Naive thymus-derived CD8-positive, alpha-beta T cell (primary cell): ENCODE results near the gene ALK. TPM values are rescaled to one million over a fixed set of nuclear protein-coding genes. Genes with fewer than 3 reads are reported as not detected.

Experiments
- ATAC-seq, 2 donors: fragments of 150-1000 bp; cut with Tn5 transposase in 1 of 2; sonication (Bioruptor Pico), chemical (Tn5 transposase) in 1 of 2; 1 replicate in 1 of 2; 2 replicates in 1 of 2; pipeline ENCODE4 v1.10.0; 2021; ENCODE audit warnings: mild to moderate bottlenecking in 2 of 2, moderate library complexity in 2 of 2
- POLR2A ChIA-PET: fragments of 350-600 bp; sonication (Branson Sonifier 250); formaldehyde crosslinking; loops from one replicate; lab custom pipeline; 2021; ENCODE audit warnings: antibody characterized with exemption; lab: Charles Lee
- DNase-seq, 10 donors: peaks; one replicate each; pipeline versions ENCODE4 v3.0.0 to v3.0.0-alpha.2; 2020 to 2022
- H3K27ac Mint-ChIP-seq, 10 donors: one replicate each; pipeline ENCODE4 v1.8.0; 2020 to 2022; ENCODE audit warnings: mild to moderate bottlenecking in 10 of 10, mixed read lengths in 10 of 10, moderate library complexity in 4 of 10, inconsistent platforms in 1 of 10
- H3K27me3 Mint-ChIP-seq, 5 donors: one replicate each; pipeline ENCODE4 v1.8.0; 2021 to 2022; ENCODE audit warnings: mixed read lengths in 5 of 5
- H3K36me3 Mint-ChIP-seq, 3 donors: one replicate each; pipeline ENCODE4 v1.8.0; 2020 to 2022; ENCODE audit warnings: mixed read lengths in 3 of 3, mild to moderate bottlenecking in 2 of 3, inconsistent platforms in 1 of 3
- H3K4me1 Mint-ChIP-seq, 4 donors: one replicate each; pipeline ENCODE4 v1.8.0; 2021 to 2022; ENCODE audit warnings: mixed read lengths in 4 of 4
- H3K4me3 Mint-ChIP-seq, 10 donors: one replicate each; pipeline ENCODE4 v1.8.0; 2020 to 2022; ENCODE audit warnings: mild to moderate bottlenecking in 10 of 10, mixed read lengths in 10 of 10, moderate library complexity in 6 of 10, inconsistent platforms in 1 of 10
- H3K9me3 Mint-ChIP-seq, 9 donors: one replicate each; pipeline ENCODE4 v1.8.0; 2020 to 2022; ENCODE audit warnings: mixed read lengths in 9 of 9, mild to moderate bottlenecking in 3 of 9, inconsistent platforms in 1 of 9, moderate library complexity in 1 of 9
- polyA plus RNA-seq, 3 donors: library from polyadenylated mRNA; unstranded; fragments of 300-500 nt; fragmentation: Illumina TruSeq; gene quantifications; one replicate each; pipeline ENCODE4 v1.2.3, GENCODE V29; 2021
- total RNA-seq, 8 experiments: library from RNA in 2 of 8; stranded (reverse) in 2 of 8; gene quantifications; one replicate each; pipeline ENCODE4 v1.2.3 and lab custom pipeline; 2021 to 2026

The ALK gene
- total and polyA plus RNA-seq, 5 experiments from 2014 or later: 0.10 TPM; not detected in 4

DNA sequence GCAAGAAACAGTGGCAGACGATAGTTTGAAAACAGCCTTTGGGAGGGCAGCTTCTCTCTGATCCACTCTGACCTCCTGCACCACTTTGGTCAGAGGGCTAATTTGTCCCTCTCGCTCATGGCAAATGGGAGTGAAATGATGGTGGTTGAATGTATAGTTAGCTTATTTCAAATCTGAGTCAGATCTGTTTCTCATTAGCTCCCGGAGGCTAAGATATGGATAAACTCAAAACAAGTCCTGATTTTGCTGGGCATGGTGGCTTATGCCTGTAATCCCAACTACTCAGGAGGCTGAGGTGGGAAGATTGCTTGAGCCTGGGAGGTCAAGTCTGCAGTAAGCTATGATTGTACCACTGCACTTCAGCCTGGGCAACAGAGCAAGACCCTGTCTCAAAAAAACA is 145.0 kb downstream of the ALK start:
- DNase-seq (no peak), ATAC-seq (no peak)
- POLR2A ChIA-PET: no interaction called here
- Mint-ChIP-seq H3K27ac (no peak overlapping the region), H3K4me3 (no peak overlapping the region), H3K9me3 (peaks cover 0 to 2% (median 0%) of the 10 kb centered on the region in 9 donors), H3K4me1 (no peaks in the 10 kb centered on the region), H3K36me3 (no peaks in the 10 kb centered on the region), H3K27me3 (peaks cover 3 to 38% (median 9%) of the 10 kb centered on the region in 5 donors)

DNA sequence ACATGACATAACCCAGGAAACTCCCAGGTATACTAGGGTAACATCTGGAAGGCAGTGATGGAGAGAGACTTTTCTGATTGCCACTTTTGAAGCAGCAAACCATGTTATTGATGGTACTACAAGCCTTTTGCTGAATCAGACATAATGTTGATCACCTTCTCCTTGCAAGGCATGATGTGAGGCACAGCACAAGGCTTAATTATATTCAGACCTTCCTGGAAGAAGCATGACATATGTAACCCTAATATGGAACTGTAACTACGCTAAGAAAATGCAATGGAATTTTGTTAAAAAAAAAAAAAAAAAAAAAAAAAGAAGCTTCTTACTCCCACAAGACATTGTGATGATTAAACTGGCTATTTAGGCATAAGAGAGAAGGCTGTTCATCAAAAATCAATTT is 145.4 kb downstream of the ALK start:
- no peak overlapping the region for H3K4me3 Mint-ChIP-seq
- ATAC-seq (no peak), DNase-seq (no peak)
- peaks cover 0 to under 1% (median 0%) of the 10 kb centered on the region in 4 donors for H3K4me1 Mint-ChIP-seq
- H3K36me3 Mint-ChIP-seq: no peaks in the 10 kb centered on the region
- peaks cover 5 to 42% (median 9%) of the 10 kb centered on the region in 5 donors for H3K27me3 Mint-ChIP-seq
- POLR2A ChIA-PET: no interaction called here
- H3K27ac Mint-ChIP-seq: no peak overlapping the region
- peaks cover 0 to 2% (median 0%) of the 10 kb centered on the region in 9 donors for H3K9me3 Mint-ChIP-seq

DNA sequence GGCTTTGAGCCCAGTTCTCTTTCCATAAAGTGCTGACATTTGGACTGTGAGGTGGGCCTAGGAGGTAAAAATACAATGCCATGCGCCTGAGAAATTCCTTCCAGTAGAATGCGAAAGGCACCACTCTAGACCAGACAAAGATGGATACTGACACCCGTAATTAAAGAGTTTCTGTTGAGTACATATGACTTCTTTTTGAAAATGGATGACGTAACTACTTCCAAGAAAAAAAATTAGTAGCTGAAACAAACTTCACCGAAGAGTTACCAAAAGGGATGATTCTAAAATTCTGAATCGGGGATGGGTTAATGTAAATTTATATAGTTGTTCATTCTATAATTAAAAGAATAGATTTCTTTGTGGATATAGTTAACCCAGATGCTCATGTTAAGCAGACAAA is 146.8 kb downstream of the ALK start:
- ATAC-seq (no peak), DNase-seq (no peak)
- H3K9me3 Mint-ChIP-seq: peaks cover 0 to 2% (median 0%) of the 10 kb centered on the region in 9 donors
- no peak overlapping the region for H3K4me3 Mint-ChIP-seq
- H3K36me3 Mint-ChIP-seq: no peaks in the 10 kb centered on the region
- no peak overlapping the region for H3K27ac Mint-ChIP-seq
- peaks cover 0 to 3% (median 0%) of the 10 kb centered on the region in 4 donors for H3K4me1 Mint-ChIP-seq
- peaks cover 8 to 51% (median 9%) of the 10 kb centered on the region in 5 donors for H3K27me3 Mint-ChIP-seq
- POLR2A ChIA-PET: no interaction called here

DNA sequence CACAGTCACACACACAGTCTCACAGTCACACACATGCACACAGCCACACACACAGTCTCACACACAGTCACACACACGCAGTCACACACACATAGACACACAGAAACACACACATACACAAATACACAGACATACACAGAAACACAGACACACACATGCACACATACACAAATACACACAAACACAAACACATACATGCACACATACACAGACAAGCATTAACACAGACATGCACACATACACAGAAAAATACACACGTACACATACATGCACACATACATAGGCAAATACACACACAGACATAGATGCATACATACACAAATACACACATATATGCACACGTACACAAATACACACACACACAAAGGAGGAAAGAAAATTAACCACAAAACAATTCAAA is 150.5 kb downstream of the ALK start:
- no peak overlapping the region for H3K4me3 Mint-ChIP-seq
- no peaks in the 10 kb centered on the region for H3K36me3 Mint-ChIP-seq
- POLR2A ChIA-PET: no interaction called here
- no peak overlapping the region for H3K27ac Mint-ChIP-seq
- H3K4me1 Mint-ChIP-seq: peaks cover 0 to 3% (median 0%) of the 10 kb centered on the region in 4 donors
- no peaks in the 10 kb centered on the region for H3K9me3 Mint-ChIP-seq
- peaks cover 11 to 34% (median 14%) of the 10 kb centered on the region in 5 donors for H3K27me3 Mint-ChIP-seq
- DNase-seq (no peak), ATAC-seq (no peak)

DNA sequence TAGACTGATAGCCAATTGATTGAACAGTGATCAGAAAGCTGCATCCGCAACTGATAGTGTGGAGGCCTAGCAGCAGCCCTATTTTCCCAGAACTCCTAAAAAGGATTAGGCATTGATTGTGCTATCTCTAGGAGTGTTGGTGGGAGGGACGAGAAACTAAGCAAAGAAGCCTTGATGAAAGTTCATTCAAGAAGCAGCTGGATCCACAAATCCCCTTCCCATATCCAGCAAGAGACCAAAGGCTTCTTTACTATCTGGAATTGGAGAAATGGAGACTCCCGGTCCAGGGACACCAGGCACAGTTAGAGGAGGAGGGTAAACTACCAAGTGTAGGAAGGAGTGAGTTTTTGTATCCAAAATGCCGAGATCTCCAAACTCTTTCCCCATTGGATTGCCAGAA is 151.5 kb downstream of the ALK start:
- peaks cover 11 to 30% (median 14%) of the 10 kb centered on the region in 5 donors for H3K27me3 Mint-ChIP-seq
- ATAC-seq (no peak), DNase-seq (no peak)
- no peak overlapping the region for H3K4me3 Mint-ChIP-seq
- no peaks in the 10 kb centered on the region for H3K36me3 Mint-ChIP-seq
- peaks cover 0 to 3% (median 0%) of the 10 kb centered on the region in 4 donors for H3K4me1 Mint-ChIP-seq
- no peaks in the 10 kb centered on the region for H3K9me3 Mint-ChIP-seq
- H3K27ac Mint-ChIP-seq: no peak overlapping the region
- POLR2A ChIA-PET: no interaction called here

DNA sequence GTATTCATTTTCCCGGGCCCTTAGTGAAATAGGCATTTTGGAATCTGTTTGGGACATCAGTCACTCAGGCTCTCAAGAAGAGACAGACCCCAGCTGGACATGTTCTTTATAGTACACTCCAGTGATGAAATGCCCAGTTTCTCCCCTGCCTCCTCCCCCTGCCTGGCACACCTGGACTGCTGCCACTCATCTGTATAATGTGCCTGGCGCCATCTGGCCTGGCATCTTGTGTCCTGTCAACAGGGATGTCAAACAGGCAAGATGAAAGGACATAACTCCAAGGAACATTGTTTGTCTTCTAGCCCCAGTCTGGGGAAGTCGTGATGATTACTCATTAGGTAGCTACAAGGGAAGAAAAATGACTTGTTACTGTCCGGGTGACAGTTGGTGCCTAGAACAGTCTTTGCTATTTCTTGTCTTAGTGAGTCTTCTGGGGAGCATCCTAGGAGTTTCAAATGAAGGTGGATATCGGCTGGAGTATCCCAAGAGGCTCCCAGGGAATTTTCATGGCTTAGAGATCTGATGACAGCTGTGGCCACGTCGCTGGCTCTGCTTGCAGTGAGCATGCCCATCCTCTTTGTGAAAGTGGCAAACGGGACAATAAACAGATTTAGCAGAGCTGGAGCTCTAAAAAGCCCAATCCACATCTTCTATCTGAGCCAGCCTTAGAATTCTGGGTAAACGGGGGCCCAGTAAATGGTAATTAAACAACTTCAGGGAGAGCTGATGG is 153.6 kb downstream of the ALK start:
- no peak overlapping the region for H3K4me3 Mint-ChIP-seq
- peaks cover 5 to 18% (median 11%) of the 10 kb centered on the region in 5 donors for H3K27me3 Mint-ChIP-seq
- no peak for ATAC-seq
- H3K4me1 Mint-ChIP-seq: peaks cover 0 to 3% (median 0%) of the 10 kb centered on the region in 4 donors
- H3K9me3 Mint-ChIP-seq: no peaks in the 10 kb centered on the region
- H3K27ac Mint-ChIP-seq: no peak overlapping the region
- no peak for DNase-seq
- POLR2A ChIA-PET: no interaction called here
- H3K36me3 Mint-ChIP-seq: no peaks in the 10 kb centered on the region

DNA sequence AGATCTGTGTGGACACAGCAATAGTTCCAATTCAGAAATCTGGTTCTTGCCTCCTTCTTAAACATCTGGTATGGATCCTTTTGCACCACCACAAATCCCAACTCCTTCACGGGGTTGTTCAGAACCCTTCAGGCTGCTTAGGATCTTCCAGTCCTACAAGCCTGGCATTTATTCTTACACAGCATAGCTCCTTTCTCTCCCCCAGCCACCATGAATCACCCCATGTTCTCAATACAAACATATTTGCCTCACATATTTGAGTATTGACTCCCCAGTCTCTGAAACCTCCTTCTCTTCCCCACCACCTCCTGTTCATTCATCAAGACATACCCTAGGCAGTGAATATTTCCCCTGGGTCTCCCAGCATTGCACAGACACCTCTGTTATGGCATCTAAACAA is 155.2 kb downstream of the ALK start:
- Mint-ChIP-seq H3K9me3 (no peaks in the 10 kb centered on the region), H3K27ac (no peak overlapping the region), H3K4me3 (no peak overlapping the region), H3K4me1 (peaks cover 0 to 3% (median 0%) of the 10 kb centered on the region in 4 donors), H3K27me3 (peaks cover 6 to 18% (median 11%) of the 10 kb centered on the region in 5 donors), H3K36me3 (no peaks in the 10 kb centered on the region)
- ATAC-seq (no peak), DNase-seq (no peak)
- POLR2A ChIA-PET: no interaction called here

DNA sequence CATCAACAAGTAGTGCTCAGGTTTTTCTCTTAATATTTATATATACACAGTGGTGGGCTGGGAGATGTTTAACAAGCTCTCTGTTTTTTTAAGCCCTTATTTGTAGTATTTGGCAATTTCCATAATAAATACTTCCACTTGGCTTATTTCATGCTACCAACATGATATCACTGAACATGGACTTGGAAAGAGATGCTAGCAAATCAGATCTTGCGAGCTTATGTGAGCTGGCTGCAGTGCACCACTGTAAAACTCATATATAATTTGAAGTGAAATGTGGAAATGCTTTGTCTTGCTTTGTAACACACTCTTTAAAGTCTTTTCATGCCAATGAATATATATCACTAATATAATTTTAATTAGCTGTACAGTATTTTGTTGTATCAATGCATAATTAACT is 155.7 kb downstream of the ALK start:
- DNase-seq (no peak), ATAC-seq (no peak)
- H3K36me3 Mint-ChIP-seq: no peaks in the 10 kb centered on the region
- H3K4me1 Mint-ChIP-seq: no peaks in the 10 kb centered on the region
- POLR2A ChIA-PET: no interaction called here
- no peaks in the 10 kb centered on the region for H3K9me3 Mint-ChIP-seq
- H3K4me3 Mint-ChIP-seq: no peak overlapping the region
- H3K27ac Mint-ChIP-seq: no peak overlapping the region
- peaks cover 4 to 15% (median 9%) of the 10 kb centered on the region in 5 donors for H3K27me3 Mint-ChIP-seq

DNA sequence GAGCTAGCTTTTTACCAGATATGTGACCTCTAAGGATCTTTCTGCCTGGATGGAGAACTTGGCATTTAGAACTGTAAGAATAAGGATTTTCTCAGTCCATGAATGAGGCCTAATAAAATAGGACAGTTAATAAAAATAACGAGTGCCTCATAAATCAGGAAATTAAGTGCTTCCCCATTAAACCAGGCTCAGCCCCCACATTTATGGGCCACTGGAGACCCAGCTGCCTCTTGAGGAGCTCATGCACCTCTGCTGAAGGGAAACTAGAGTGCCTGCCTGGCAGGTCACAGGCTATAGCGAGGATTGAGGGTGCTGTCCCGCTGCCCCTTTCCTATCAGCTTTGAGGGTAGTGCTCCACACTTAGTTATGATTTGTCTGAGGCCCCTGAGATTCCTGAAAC is 158.0 kb downstream of the ALK start:
- Mint-ChIP-seq H3K9me3 (no peaks in the 10 kb centered on the region), H3K4me3 (no peak overlapping the region), H3K36me3 (no peaks in the 10 kb centered on the region), H3K4me1 (no peaks in the 10 kb centered on the region), H3K27me3 (peaks cover 0 to 15% (median 7%) of the 10 kb centered on the region in 5 donors), H3K27ac (no peak overlapping the region)
- ATAC-seq (no peak), DNase-seq (no peak)
- POLR2A ChIA-PET: no interaction called here

DNA sequence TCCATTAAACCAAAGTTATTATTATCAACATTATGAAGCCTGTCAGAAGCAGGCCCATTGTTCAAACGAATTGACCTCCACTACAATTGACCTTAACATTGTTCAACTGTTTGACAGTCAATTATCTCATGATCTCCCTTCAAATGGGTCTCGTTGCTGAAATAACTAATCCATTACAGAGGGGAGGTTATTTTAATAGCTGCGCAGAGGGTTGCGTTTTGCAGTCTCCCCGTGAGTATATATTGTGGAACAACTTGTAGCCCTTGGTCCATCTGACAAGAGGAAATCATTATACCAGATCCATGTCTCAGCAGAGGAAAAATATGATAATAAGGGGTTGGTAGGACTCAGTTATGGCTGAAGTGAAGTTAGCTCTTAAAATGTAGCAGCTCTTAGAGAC is 159.1 kb downstream of the ALK start:
- no peaks in the 10 kb centered on the region for H3K9me3 Mint-ChIP-seq
- DNase-seq (no peak), ATAC-seq (no peak)
- H3K4me1 Mint-ChIP-seq: no peaks in the 10 kb centered on the region
- H3K27ac Mint-ChIP-seq: no peak overlapping the region
- no peaks in the 10 kb centered on the region for H3K36me3 Mint-ChIP-seq
- H3K4me3 Mint-ChIP-seq: no peak overlapping the region
- peaks cover 0 to 15% (median 7%) of the 10 kb centered on the region in 5 donors for H3K27me3 Mint-ChIP-seq
- POLR2A ChIA-PET: no interaction called here

DNA sequence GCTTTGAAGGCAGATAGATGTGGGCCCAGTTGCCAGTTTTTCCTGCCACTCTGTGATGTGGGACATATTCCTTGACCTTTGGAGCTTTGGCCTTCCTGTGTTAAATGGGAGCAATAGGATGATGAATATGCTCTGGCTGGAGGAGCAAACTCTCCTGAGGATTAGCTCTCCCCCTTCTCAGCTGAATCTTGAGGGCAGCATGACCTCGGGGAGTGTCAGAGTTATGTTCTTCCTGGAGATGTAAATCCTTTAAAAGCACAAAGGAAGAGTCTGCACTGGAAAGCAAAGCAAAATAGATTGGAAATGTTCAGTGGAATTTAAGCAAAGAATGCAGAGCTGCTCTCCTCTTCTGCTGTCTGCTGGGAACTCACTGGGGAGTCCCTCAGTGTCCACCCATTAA is 160.1 kb downstream of the ALK start:
- ATAC-seq: no peak
- POLR2A ChIA-PET: no interaction called here

DNA sequence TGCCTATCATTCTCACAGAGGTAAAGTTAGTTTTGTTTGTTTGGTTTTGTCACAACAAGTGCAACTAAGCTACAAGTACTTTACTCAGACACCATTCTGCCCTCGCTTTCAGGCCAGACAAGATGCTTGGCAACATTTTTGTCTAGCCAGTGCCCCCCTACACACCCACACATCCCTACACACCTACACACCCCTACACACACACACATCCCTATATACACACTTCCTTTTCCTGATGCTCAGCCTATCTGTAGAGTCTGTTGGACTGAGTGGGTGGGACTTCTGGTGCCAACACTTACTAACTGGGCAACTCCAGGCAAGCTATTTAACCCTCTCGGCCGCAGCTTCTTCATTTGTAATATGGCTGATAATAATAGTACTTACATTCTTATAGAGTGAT is 161.4 kb downstream of the ALK start:
- peaks cover 0 to 11% (median 7%) of the 10 kb centered on the region in 5 donors for H3K27me3 Mint-ChIP-seq
- no peaks in the 10 kb centered on the region for H3K9me3 Mint-ChIP-seq
- H3K36me3 Mint-ChIP-seq: no peaks in the 10 kb centered on the region
- DNase-seq (no peak), ATAC-seq (no peak)
- POLR2A ChIA-PET: no interaction called here
- H3K4me3 Mint-ChIP-seq: no peak overlapping the region
- H3K4me1 Mint-ChIP-seq: no peaks in the 10 kb centered on the region
- no peak overlapping the region for H3K27ac Mint-ChIP-seq

More for the DNA sequence above, 160.1 kb downstream of the ALK start:
- Mint-ChIP-seq H3K4me3 (no peak overlapping the region), H3K27me3 (peaks cover 0 to 12% (median 7%) of the 10 kb centered on the region in 5 donors), H3K27ac (no peak overlapping the region), H3K9me3 (no peaks in the 10 kb centered on the region), H3K36me3 (no peaks in the 10 kb centered on the region), H3K4me1 (no peaks in the 10 kb centered on the region)
- DNase-seq: no peak

DNA sequence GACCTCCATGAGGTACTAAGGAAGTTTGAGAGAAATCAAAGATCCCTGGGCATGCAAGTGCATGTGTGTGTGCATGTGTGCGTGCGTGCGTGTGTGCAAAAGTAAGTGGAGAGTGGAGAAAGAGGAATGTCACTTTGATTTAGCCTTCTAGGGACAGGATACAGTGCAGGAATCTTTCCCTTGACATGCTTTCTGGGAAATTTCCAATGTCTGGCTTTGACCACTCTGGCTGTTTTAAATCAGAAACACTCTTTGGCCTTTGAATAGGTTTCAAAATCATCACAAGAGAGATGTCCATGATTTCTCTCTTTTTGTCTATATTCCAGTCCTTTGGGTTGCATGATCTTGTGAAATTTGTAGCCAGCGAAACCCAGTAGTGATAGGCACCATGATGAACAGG is 162.0 kb downstream of the ALK start:
- Mint-ChIP-seq H3K9me3 (no peaks in the 10 kb centered on the region), H3K4me1 (no peaks in the 10 kb centered on the region), H3K27ac (no peak overlapping the region), H3K27me3 (peaks cover 0 to 11% (median 6%) of the 10 kb centered on the region in 5 donors), H3K36me3 (no peaks in the 10 kb centered on the region), H3K4me3 (no peak overlapping the region)
- ATAC-seq (no peak), DNase-seq (no peak)
- POLR2A ChIA-PET: no interaction called here

DNA sequence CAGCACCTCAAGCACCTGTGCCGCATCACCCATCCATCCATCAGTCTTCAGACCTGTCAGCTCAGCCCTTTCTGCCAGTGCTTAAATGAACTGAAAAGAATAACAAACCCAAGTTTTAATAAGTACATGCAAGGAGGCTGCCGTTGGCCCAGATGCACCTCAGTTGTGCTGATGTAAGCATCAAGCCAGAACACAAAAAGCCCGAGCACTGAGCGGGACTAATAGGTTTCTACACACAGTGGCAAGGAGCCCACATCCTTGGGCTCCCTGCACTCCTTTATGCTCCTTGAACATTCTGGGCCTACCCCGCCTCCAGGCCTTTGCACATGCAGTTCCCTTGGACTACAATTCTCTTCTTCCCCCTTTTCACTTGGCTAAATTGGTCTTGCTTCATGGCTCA is 165.6 kb downstream of the ALK start:
- POLR2A ChIA-PET: no interaction called here
- DNase-seq: no peak
- Mint-ChIP-seq H3K36me3 (no peaks in the 10 kb centered on the region), H3K9me3 (no peaks in the 10 kb centered on the region), H3K27me3 (peaks cover 0 to 10% (median 4%) of the 10 kb centered on the region in 5 donors), H3K27ac (no peak overlapping the region), H3K4me1 (no peaks in the 10 kb centered on the region), H3K4me3 (no peak overlapping the region)
- ATAC-seq: no peak
